HG02623 (cell line): ENCODE data around the gene RABEPK.
"Not testable (repeated sequence)": the region's sequence is repeated elsewhere in the genome, so short reads cannot be mapped to it uniquely, and the experiment has no call there.

Experiments
- ATAC-seq: cut with Tn5 transposase; IDR thresholded peaks from one replicate; pipeline ENCODE4 v1.9.1; 2021; ENCODE audit warnings: moderate library complexity; ENCODE audit not compliant: unreplicated experiment

Gene RABEPK

GRCh38 chr9:125243792-125244260 lies 43.5 kb downstream of the RABEPK start:
- ATAC-seq: no peak

- no peak for ATAC-seq
Observed at GRCh38 chr9:125246261-125246667, 45.9 kb downstream of the RABEPK start.

- no peak for ATAC-seq
Observed at GRCh38 chr9:125254231-125254630, 53.9 kb downstream of the RABEPK start.

GRCh38 chr9:125255781-125256391 lies 55.5 kb downstream of the RABEPK start:
- ATAC-seq: no peak

DNA sequence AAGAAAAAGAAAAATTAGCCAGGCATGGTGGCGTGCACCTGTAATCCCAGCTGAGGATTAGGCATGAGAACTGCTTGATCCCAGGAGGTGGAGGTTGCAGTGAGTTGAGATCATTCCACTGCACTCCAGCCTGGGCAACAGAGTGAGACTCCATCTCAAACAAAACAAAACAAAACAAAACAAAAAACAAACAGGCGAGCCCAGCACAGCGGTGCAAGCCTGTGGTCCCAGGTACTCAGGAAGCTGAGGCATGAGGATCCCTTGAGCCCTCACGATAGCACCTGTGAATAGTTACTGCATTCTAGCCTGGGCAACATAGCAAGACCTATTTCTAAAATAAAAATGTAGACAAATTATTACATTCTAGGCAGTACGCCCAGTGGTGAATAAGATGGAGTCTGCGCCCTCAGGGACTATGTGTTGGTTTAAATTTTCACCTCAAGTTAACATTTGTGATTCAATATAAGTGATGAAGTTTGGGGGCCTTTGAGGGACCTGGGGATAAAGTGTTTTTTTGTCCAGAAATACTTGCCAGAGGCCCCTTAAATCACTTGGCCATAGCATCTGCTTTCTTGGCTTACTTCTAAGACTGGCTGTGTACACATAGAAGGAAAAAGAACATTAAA lies 57.9 kb downstream of the RABEPK start:
- no peak for ATAC-seq

DNA sequence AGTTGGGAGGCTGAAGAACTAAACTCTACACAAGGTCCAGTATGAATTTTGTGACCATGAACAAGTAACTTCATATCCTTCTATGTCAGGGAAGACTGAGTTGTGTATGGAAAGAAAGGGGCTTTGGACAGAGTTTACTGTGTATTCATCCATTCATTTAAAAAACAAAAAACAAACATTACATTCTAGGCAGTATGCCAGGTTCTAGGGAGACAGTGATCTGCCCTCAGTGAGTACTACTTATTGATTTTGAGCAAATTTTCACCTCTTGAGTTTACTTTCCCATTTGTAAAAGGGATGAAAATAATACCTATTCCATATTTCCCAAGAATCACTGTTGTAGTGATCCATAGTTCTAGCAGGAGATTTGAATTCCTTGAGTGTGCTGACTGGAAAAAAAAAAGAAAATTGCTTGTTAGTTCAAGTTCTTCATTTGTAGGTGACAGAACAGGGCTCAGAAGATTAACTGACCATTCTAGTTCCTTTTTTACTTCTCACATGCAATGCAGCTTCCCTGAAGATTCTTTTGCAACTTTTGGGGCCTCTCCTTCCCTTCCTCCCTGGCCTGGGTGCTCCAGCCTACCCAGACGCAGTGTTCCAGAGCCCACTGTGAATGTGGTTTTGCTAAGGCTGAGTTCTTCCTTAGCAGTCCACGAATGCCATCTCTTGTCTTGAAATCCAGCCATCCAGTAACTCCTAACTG lies 58.6 kb downstream of the RABEPK start:
- no peak for ATAC-seq

- no peak for ATAC-seq
Observed at GRCh38 chr9:125260561-125260960, 60.2 kb downstream of the RABEPK start.

DNA sequence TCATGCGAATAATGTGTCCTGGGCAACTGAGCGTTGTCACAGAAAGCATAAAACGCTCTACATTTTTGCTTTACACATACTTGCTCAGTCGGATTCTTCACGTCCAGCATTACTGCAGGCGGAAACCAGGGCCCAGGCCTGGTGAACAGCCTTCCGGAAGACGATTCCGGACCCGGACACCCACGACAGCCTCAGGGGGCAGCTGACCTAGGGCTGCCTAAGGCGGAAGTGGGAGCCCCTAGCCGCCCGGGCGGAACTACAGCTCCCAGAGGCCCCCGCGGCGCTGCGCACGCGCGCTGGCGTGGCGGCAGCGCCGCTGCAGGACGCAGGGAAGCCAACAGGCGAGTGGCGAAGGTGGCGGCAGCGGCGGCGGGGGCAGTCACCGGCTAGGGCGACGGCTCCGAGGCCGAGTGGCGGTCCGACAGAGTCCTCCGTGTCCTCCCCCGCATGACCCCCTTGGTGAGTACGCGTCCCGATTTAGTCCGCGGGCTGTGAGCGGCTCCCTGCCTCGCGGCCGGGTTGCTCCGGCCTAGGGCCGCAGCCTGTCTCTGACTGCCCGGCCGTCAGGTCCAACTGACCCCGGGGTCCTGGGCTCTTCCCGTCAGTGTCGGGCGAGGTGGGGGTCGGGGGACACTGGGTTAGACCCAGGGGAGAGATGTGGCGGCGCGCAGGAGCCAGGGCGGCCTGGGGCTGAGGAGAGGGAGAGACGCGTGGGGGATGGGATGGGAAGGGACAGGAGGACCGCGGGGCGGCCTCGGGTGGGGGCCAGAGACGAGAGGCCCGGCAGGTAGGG lies 61.4 kb downstream of the RABEPK start, which contains the start of gene GAPVD1:
TSS of gene GAPVD1 (plus strand) at position 326 of the 793 bp plus-strand sequence. CDS start 37,096 bp downstream, outside the sequence.
- ATAC-seq: peak; percentile 89

DNA sequence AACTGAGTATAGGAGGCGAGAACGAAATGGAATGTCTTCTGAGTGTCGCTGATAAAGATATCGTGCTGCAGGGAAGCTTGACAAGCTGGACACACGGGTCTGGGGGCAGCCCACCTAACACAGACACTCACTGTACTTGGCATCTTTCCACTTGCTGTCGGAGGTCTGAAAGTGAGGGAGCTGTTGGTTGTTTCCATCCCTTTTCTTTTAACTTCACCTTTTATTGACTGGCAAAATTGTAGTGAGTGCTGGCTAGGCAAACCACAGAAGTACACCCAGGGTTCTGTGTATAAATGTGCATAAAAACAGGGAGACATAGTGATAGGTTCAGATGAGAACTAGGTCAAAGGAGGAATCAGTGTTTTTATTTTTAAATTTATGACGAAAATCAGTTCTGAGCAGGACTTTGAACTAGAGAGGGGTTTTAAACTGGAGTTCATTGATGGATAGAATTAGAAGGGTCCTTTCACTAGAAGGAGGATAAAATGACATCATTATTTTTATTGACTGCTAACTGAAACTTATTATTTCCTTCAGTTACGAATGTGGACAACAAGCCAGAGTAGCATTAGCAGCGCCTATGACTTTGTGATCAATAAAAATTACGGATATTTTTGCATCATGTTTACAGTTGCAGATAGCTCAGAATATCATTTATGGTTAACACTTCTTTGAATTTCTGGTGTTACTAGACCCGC lies 62.1 kb downstream of the RABEPK start:
- no peak for ATAC-seq

GRCh38 chr9:125264068-125264467 lies 63.7 kb downstream of the RABEPK start:
- ATAC-seq: not testable (repeated sequence)

DNA sequence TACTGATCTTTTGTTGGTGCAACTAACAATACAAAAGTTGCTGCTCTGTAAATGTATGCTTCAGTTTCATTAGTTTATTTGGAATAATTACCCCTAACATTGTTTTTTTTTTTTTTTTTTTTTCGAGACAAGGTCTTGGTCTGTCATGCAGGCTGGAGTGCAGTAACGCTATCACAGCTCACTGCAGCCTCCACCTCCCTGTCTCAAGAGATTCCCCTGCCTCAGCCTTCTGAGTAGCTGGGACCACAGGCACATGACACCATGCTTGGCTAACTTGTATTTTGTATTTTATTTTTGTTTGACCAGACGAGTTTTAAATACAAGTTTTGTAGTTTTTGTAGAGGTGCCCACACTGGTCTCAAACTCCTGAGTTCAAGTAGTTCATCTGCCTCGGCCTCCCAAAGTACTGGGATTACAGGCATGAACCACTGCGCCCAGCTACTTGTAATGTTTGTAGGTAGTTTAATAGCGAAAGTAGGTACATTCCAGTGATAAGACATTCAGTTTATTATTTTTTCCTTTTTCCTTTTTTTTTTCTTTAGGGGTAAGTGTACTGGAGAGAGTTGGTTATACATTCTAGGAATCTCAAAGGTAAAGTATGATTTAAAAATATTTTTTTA lies 68.2 kb downstream of the RABEPK start:
- no peak for ATAC-seq

GRCh38 chr9:125269014-125269397 lies 68.7 kb downstream of the RABEPK start:
- no peak for ATAC-seq

- ATAC-seq: no peak
Observed at GRCh38 chr9:125271081-125271480, 70.7 kb downstream of the RABEPK start.

DNA sequence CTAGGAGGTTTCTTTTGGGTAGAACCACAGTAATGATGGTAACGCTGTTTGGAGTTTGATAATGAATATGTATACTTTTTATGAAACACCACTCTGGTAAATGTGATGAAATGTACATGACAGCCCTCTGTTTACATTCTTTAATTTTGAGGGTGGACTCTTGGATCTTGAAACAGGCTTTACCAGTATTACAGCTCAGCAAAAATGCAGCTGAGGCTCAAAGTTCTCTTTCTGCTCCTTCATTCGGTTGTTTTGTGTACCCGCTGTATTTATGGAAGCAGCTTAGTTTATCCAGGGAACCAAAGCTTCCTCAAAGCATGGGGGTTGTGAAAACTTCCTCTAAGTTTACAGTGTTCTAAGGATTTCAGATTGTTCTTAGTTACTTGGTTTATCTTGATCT lies 72.4 kb downstream of the RABEPK start:
- ATAC-seq: no peak

- ATAC-seq: no peak
Observed at GRCh38 chr9:125276771-125277170, 76.4 kb downstream of the RABEPK start.

DNA sequence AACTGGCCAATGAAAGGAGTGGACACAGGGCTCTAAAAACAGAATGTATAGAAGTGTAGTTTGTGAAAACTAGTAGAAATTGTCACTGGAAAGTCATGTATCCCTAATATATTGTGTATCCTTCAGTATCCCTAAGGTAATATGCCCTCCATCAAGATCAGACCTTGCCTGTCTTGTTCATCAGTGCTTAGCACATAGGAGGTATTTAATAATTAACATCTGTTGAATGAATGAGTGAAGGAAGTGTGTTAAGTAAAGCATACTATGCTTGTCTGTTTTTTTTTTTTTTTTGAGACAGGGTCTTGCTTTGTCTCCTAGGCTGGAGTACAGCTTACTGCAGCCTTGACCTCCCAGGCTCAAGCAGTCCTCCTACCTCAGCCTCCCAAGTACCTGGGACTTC lies 77.1 kb downstream of the RABEPK start:
- no peak for ATAC-seq

- ATAC-seq: no peak
Observed at GRCh38 chr9:125280945-125281344, 80.6 kb downstream of the RABEPK start.
